Measurements from ENCODE around the gene PLXNA4.

Gene PLXNA4

DNA sequence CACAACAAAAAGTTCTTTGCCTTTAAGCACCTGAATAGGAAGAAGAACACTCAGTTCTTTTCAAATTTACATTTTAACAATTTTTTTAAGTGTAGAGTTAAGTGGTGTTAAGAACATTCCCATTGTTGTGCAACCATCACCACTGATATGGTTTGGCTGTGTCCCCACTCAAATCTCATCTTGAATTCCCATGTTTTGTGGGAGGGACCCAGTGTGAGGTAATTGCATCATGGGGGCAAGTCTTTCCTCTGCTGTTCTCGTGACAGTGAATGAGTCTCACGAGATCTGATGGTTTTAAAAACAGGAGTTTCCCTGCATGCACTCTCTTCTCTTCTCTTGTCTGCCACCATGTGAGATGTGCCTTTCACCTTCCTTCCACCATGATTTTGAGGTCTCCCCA, 155.7 kb downstream of the PLXNA4 start:
- Histone ChIP-seq H3K4me1 (peaks cover 59% of the 10 kb centered on the region), H3K36me3 (no peaks in the 10 kb centered on the region), H3K9me3 (no peaks in the 10 kb centered on the region), H3K4me3 (ENCODE audit: low read depth, low read length) (no peak overlapping the region), H3K27me3 (no peaks in the 10 kb centered on the region; the same call in 1 of the 2 replicates)
- DNase-seq = no peak
- TF ChIP-seq, protein P1, sequence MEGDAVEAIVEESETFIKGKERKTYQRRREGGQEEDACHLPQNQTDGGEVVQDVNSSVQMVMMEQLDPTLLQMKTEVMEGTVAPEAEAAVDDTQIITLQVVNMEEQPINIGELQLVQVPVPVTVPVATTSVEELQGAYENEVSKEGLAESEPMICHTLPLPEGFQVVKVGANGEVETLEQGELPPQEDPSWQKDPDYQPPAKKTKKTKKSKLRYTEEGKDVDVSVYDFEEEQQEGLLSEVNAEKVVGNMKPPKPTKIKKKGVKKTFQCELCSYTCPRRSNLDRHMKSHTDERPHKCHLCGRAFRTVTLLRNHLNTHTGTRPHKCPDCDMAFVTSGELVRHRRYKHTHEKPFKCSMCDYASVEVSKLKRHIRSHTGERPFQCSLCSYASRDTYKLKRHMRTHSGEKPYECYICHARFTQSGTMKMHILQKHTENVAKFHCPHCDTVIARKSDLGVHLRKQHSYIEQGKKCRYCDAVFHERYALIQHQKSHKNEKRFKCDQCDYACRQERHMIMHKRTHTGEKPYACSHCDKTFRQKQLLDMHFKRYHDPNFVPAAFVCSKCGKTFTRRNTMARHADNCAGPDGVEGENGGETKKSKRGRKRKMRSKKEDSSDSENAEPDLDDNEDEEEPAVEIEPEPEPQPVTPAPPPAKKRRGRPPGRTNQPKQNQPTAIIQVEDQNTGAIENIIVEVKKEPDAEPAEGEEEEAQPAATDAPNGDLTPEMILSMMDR (IDR thresholded peaks at IDR 0.05; ENCODE audit: low read depth, low read length) = no peak

GRCh38 chr7:132419542-132419941, 156.7 kb downstream of the PLXNA4 start:
- TF ChIP-seq, protein P1 (IDR thresholded peaks at IDR 0.05; ENCODE audit: low read depth, low read length) = no peak
- Histone ChIP-seq H3K36me3 (no peaks in the 10 kb centered on the region), H3K4me1 (peaks cover 62% of the 10 kb centered on the region), H3K9me3 (no peaks in the 10 kb centered on the region), H3K27me3 (no peaks in the 10 kb centered on the region; the same call in 1 of the 2 replicates), H3K4me3 (ENCODE audit: low read depth, low read length) (no peak overlapping the region)
- peak; percentile 44 for DNase-seq

DNA sequence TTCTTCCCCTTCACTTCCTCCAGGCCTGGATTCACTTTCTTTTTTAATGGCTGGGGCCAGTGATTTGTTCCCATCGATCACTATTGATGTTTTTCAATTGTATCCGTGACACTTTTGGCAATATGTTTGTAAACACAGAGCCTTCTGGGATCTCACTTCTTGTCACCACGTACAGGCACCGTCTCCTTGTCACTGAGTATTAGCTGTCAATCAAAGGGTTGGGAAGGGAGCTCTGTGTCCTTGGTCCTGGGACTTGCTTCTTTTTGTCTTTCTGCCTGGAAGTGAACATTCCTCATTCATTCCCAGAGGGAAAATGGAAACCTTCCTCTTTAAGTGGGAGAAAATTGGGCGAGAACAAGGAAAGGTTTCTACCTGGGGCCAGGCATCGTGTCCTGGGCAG, 157.4 kb downstream of the PLXNA4 start:
- H3K27me3 ChIP-seq = no peaks in the 10 kb centered on the region; the same call in 1 of the 2 replicates
- no peaks in the 10 kb centered on the region for H3K36me3 ChIP-seq
- TF ChIP-seq, protein P1 (IDR thresholded peaks at IDR 0.05; ENCODE audit: low read depth, low read length) = no peak
- H3K4me3 ChIP-seq (ENCODE audit: low read depth, low read length) = no peak overlapping the region
- no peak for DNase-seq
- H3K4me1 ChIP-seq = peaks cover 57% of the 10 kb centered on the region
- H3K9me3 ChIP-seq = no peaks in the 10 kb centered on the region

DNA sequence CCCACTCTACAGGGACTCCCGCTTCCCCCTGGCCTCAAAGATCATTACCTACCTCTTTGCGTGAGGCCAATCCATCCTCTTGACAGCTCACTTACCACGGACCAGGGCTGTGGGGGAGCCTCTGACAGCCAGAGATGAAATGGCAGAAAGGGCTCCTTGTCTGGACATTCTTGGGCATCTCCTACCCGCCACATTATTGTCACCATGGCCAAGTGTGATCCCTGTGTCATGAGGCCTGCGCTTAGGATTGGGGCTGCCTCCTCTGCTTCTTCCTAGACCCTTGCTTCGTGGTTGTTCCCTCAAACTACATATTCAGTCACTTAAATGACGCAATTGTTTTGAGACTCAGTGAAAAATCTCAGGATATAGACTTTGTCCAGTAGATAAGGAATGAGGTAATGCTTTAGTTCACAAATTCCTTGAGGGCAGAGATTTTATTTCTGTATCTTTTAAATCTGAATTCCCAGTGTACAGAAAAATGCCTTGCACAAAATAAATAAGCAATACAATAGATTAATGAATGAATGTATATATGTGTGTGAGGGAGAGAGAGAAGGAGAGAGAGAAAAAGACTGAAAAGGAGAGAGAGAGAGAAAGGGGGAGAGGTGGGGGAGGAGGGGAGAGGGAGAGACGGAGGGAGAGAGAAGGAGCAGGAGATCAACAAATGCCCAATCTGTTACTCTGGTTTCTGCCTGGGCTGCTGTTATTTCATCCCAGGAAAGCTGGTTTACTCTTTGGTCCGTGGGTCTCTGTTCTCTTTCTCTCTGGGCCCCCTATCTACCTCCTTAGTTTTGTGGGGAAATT, 159.0 kb downstream of the PLXNA4 start:
- Histone ChIP-seq H3K36me3 (no peaks in the 10 kb centered on the region), H3K4me3 (ENCODE audit: low read depth, low read length) (no peak overlapping the region), H3K27me3 (no peaks in the 10 kb centered on the region; the same call in 1 of the 2 replicates), H3K4me1 (peaks cover 59% of the 10 kb centered on the region), H3K9me3 (no peaks in the 10 kb centered on the region)
- TF ChIP-seq, protein P1 (IDR thresholded peaks at IDR 0.05; ENCODE audit: low read depth, low read length) = no peak
- DNase-seq = no peak

GRCh38 chr7:132416395-132416794, 159.9 kb downstream of the PLXNA4 start:
- no peak for DNase-seq
- Histone ChIP-seq H3K36me3 (no peaks in the 10 kb centered on the region), H3K4me1 (peaks cover 68% of the 10 kb centered on the region), H3K4me3 (ENCODE audit: low read depth, low read length) (no peak overlapping the region), H3K27me3 (no peaks in the 10 kb centered on the region; the same call in 1 of the 2 replicates), H3K9me3 (no peaks in the 10 kb centered on the region)
- TF ChIP-seq, protein P1 (IDR thresholded peaks at IDR 0.05; ENCODE audit: low read depth, low read length) = no peak

DNA sequence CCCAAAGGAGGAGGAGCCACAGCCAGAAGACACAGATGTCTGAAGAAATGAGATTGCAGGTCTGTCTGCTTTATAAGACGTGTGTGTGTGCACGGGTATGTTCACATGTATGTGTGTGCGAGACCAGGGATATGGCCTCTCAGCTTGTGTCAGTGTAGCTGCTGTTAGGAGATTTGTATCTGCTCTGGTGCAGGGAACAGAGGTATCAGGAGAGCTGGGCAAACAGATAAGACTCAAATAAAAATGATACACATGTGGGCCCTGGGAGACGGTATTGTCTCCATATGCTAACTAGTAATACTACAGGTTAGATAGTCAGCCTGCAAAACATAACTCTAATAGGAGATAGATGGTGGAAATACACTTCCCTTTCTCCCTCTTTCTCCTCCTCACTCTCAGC, 161.0 kb downstream of the PLXNA4 start:
- Histone ChIP-seq H3K4me1 (peaks cover 73% of the 10 kb centered on the region), H3K27me3 (no peaks in the 10 kb centered on the region; the same call in 1 of the 2 replicates), H3K9me3 (no peaks in the 10 kb centered on the region), H3K36me3 (no peaks in the 10 kb centered on the region), H3K4me3 (ENCODE audit: low read depth, low read length) (no peak overlapping the region)
- peak; percentile 54 for DNase-seq
- TF ChIP-seq, protein P1 (IDR thresholded peaks at IDR 0.05; ENCODE audit: low read depth, low read length) = no peak
